Bone marrow (tissue), 2 donors: Measurements from ENCODE around the gene DLX4.
A peak's percentile ranks its signal among the peaks of the same experiment; 100 is the strongest.

ENCODE experiments used
- DNase-seq, 2 donors: peaks; one replicate each; lab custom pipeline; 2025; lab: John Stamatoyannopoulos, UW

DLX4 gene, protein sequence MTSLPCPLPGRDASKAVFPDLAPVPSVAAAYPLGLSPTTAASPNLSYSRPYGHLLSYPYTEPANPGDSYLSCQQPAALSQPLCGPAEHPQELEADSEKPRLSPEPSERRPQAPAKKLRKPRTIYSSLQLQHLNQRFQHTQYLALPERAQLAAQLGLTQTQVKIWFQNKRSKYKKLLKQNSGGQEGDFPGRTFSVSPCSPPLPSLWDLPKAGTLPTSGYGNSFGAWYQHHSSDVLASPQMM

DNA sequence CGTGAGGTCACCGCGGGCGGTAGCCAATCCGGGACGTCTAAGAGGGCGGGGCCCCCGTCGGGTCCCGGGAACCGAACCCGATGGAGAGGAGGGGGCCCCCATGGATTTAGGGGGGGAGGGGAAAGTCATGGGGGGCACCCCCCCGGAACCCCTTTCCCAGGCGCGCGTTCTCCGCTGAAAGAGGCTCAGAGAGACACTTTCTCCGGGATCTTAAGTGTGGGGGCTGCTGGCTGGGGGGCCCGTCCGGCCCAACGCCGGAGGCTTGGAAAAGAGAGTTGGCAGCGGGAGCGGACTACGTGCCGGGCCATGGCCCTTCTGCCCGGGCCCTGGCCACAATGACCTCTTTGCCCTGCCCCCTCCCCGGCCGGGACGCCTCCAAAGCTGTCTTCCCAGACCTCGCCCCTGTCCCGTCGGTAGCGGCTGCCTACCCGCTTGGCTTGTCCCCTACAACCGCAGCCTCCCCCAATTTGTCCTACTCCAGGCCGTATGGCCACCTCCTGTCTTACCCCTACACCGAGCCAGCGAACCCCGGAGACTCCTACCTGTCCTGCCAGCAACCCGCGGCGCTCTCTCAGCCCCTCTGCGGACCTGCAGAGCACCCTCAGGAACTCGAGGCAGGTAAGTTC, at the start of gene DLX4:
Gene DLX4, plus strand, starts transcription at position 57 of the 626 bp plus-strand sequence. Its CDS starts 279 bp downstream, at position 336.
- DNase-seq, result no peak

DNA sequence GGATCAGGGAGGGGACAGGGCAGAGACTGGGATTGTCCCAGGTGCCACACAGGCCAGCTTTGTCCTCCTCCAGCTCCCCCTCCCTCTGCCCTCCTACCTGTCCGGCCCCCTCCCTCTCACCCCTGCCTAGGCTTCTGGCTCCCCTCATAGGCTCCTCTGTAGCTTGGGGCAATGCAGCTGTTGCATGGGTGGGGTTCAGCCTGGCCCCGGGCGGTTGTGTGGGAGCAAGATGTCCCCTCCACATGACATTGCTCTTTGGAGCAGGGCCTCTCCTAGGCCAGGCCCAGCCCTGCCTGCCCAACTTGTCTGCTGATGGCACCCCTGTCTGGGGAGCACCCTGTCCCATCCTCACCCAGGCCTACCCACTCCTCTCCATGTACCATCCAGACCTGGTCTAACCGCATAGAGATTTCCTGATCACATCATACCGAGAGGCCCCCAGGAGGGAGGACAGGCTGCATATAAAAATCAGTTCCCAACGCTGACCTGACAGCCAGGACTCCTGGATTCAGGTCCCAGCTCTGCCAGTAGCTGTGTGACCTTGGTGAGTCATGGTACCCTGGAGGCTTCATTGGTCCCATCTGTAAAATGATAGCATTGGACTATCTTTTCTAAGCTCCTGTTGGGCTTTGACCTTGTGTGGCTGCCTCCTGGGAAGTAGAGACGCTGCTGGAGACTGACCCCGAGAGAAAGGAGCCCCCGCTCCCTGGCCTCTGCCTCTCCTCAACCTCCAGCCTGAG, 48.8 kb upstream of the DLX4 start:
- DNase-seq, result no peak

DNA sequence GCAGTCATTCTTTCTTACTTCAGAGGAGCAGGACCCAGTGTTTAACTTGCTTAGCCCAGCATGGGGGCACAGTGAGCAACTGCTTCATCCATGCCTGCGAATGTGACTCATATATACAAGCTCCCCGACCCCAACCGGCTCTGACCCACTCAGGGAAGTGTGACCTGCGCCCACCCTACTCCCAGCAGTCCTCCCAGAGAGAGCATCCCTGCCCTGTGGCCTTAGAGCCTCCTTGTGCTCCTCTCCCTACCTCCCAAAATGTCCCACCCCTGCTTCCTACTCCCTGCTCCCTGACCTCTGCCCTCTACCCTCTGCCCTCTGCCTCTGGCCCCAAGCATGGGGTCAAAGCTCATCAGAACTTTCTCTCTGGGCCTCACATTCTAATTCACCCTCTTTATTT, 46.9 kb upstream of the DLX4 start:
- DNase-seq, result no peak

DNA sequence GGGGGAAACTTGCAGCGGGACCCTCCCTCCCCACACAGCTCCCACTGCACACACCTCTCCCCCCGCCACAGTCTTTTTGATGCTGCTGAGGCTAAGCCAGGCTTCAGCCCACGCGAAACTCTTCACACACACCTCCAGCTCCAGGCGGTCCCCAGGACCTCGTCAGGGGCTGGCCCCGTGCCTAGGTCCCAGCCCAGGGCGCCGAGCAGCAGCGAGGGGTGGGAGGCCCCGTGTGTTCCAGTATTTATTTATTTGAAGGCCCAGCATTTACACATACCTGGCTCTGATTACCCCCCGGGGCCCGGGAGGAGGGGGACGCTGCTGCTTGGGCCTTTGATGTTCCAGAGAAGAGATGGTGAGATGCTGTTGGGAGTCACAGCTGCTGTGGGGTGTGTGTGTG, 44.9 kb upstream of the DLX4 start:
- no peak for DNase-seq

DNA sequence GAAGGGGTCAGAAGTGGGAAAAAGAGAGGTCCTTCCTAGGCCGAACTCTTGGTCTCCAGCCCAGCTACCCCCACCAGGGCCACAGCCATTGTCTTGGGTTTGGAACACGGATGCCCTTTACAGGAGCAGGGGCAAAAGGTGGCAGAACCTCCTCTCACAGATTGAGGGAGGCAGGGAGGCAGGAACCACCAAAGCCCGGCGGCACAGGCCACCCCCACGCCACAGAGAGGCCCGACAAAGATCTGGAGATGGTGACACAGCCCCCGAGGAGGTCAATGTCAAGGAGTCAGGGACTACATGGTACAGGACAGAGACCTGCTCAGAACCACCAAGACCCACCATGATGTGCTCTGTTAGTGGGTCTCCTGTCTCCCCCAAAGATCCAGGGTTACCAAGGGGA, 44.4 kb upstream of the DLX4 start:
- no peak for DNase-seq

DNA sequence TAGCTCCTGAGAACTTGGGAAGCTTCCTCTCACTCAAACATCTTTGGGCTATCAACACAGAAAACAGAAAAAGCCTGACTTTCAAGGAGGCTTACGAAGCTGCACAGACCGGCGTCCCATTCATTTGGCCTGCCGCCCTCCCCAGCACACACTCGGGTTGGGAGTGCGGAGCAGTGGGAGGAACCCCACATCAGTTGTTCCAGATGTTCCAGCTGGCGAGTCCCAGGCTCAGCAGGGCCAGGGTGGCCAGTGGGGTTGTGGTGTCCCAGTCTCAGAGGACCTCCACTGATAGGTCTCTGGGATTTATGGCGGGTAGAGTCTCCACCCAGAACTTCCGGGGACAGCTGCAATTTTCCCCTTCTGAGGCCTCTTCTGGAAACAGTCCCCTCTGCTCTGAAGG, 43.1 kb upstream of the DLX4 start:
- no peak for DNase-seq

DNA sequence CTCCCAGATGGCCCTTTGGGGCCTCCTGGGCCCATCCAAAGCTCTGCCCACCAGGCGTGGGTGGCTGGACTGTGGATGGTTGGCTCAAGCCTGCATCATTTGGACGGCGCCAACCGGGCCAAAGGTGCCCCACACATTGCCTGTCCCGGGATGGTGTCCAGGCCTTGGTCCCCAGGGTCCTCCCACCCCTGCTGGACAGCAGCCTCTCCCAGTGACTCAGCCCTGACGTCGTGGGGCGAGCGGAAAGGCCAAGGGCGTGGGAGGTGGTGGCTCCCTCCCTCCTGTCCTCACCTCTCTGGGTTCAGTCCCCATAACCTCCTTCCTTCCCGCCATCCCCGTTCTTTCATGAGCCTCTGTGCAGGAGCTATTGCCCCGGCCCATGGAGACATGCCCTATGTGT, 42.1 kb upstream of the DLX4 start:
- DNase-seq, result no peak

DNA sequence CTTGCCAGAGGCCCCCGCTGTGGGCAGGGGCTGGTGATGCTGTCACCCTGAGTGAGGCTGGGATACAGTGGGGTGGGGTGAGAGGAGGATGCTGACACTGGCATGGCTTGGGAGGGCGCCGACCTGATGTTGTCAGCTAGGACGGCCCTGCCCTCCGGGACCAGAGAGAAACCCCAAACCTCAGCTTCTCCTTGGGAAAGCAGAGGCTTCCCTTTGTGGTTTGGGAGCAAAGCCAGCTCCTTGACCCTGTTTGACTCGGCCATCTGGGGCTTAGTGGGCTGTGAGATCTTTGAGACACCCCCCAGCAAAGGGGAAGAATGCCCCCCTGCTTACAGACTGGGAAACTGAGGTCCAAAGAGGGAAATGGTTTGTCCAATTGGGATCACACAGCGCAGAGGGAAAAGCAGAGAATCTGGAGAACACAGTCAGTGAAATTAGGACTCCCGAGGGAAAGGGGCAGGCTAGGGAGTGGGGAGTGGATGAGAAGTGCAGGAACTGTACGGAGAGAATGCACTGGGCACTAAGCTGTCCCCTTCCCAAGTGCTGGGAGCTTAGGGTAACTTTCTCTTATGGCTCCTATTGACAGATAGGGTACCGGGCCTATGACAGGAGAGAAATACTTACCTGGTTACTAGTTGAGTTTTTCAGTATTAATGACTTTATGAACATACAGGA, 40.7 kb upstream of the DLX4 start:
- no peak for DNase-seq

DNA sequence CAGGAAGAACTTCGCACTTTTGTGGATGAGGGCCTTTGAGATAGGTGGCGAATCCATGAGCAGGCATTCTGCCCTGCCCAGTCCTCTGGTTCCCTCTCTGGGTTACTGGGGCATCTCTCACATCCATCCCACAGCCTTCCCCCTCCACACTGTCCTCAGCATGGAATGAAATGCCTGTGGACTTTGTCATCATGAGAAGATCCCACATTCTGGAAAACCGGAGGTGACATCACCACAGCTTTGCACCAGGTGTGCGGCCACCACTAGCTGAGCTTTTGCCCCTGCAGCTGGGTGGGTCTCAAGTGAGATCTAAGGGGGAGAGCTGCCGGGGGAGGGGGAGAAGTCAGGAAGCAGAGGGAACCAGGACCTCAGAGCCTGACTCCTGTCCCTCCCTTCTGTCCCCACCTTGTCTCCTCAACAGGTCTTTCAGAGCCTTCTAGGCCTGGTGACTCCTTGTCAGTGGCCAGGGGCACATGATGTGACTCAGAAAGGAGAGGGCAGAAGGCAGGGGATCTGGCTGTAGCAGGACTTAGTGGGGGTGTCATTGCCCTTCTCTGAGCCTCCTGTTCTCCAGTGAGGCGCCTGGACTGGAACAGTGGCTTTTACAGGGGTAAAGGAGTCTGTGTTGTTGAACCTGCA, 40.0 kb upstream of the DLX4 start:
- no peak for DNase-seq

DNA sequence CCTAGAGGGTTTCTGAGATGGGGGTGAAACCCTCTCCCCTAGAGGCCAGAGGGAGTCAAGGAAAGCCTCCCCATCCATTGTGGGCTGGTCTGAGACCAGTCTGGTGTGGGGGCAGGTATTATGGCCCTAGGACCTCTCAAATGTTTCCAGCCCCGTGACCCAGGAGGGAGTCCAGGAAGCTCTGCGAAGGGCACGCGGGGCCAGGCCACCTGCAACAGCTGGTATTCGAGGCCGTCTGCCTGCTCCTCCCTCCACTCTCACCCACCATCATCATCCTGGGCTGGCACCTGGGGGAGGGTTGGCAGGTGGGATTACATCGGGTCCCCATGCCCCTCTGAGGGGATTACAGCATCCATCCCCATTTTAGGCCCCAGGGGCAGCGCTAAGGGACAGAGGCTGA, 38.1 kb upstream of the DLX4 start:
- DNase-seq, result no peak

DNA sequence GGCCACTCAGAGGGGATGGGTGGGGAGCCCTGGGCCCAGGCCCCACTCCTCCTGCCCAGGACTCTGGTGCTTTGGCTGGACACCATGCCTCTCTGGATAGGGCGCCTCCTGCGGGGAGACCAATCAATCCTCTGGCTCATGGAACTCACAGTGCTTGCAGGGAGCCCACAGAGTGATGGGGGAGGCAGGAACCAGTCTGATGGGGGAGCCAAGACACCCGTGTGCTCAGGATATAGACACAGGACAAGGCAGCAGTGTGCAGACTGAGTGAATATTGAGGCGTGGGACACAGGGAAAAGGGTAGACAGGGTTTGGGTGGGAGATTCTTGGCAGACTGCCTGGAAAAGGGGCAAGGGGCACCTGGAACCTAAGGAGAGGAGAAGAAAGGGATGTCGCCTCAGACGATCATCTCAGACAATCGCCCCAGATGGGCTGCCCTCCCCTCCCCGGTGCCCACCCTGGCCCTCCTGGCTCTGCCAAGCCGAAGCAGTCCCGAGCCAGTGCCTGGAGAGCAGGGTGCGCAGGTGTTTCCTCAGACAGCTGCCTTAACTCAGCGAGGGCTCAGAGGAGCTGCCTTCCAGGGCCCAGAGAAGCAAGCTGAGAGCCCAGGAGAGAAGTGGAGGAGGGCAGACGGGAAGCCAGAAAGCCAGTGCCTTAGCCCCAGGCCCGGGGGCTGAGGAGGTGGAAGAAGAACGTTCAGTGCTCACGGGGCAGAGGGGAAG, 37.4 kb upstream of the DLX4 start:
- no peak for DNase-seq

DNA sequence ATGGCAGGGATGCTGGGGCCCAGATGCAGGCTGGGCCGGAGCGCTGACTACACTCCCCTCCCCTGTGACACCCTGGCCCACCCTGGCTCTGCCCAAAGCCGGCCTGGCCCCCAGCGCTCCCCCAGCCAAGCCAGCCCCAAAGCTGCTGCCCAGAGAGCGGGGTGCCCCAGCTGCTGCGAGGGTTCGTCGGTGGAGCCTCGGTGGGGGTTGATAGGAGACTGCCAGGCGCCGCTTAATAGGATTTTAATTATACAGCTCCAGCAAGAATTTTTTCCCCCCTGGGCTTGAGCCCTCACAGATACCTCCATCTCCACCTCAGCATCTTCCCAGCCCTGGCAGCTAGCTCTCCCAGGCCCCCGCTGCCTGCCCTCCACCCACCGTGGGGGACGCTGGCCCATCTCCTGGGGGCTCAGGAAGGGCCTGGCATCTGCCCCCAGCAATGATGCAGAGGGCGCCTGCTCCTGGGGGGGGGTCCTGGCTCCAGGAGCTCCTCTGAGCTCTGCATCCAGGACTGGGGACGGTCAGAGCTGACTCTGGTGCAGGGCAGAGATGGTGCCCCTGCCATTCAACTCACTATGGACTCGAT, 36.8 kb upstream of the DLX4 start:
- DNase-seq, result no peak

DNA sequence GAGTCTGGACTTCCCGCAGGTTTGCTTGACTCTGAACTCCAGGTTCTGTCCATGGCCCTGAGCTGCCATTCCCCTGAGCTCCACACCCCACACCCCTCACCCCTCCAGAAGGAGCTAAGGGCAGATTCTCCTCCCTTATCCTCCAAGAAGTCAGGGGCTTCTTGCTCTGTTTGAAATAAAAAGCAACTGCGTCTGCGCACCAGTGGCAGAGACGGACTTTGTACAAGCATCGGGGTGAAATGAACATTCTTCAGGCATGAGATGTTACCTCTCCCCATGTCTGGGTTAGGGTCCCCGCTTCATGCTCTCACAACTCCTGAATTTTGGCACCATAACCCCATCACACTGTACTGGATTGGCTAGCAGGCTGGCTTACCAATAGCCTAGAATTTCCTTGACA, 36.1 kb upstream of the DLX4 start:
- DNase-seq, result no peak

DNA sequence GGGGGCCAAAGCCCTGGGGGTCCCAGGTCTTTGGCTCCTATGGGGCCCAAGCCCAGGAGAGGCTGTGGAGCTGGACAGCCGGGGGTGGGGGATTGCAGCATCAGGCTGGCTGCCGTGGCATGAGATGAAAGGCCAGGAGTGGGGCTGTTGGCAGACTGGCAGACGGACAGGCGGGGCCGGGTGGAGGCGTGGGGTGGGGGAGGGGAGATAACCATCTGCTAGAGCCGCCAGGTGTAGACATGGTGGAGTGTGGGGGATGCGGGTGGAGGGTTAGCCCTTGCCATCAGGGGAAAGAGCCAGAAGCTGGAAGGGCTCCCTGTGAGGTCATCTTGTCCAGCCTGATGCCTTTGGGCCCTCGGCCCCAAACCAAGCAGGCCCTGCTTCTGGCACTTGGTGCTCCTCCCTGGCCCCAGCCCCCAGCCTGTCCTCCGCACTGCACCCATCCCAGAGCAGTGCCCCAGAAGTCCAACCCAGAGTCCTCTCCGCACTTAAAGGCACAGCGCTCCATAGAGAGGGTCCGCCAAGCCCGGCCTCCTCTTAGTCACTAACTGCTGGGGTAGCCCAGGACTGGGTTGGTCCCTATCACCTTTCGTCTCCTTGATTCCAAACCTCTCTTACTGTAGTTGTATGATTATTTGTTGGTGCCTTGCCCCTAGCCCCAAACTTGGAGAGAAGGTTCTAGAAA, 33.3 kb upstream of the DLX4 start:
- no peak for DNase-seq

DNA sequence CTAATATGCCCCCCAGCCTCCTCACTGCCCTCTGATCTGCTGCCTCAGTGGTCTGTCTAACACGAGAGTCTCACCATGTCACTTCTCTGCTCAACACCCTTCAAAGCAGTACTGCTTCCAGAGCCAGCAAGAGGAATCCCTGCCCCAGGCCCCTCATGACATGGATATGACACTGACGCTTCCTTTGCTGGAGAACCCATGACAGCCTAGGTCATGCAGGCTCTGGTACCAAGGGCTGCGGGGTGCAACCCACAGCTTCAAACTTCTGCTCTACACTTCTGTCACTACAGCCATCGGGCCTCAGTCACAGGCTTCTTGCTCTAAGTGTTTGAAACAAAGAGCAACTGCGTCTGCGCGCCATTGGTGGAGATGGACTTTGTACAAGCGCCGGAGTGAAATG, 32.6 kb upstream of the DLX4 start:
- no peak for DNase-seq

DNA sequence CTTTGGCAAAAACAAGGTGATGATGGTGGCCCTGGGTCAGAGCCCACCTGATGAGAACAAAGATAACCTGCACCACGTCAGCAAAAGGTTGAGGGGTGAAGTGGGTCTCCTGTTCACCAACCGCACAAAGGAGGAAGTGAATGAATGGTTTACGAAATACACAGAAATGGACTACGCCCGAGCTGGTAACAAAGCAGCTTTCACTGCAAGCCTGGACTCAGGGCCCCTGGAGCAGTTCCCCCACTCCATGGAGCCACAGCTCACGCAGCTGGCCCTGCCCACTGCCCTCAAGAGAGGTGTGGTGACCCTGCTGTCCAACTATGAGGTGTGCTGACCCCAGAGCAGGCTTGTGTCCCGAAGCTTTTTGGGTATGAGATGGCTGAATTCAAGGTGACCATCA, 29.7 kb upstream of the DLX4 start:
- DNase-seq, result peak in 1 of 2 donors; percentile 11

DNA sequence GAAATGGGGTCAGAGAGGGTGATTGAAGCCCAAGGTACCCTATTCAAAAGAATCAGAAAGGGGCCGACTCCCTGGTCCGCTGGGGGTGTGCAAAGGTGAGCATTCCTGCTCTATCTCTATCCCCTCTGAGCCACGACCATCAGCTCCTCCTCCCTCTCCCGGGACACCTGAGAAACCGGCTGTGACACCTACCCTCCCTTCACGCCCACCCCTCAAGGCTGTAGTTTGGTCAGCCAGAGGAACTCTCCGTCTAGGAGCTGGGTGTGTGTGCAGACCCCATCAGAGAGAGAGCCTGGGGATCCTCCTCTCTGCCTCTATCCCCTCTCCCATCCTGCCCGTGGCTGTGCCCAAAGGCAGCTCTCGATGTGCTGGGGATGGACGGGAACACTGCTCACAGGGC, 27.6 kb upstream of the DLX4 start:
- DNase-seq, result no peak

DNA sequence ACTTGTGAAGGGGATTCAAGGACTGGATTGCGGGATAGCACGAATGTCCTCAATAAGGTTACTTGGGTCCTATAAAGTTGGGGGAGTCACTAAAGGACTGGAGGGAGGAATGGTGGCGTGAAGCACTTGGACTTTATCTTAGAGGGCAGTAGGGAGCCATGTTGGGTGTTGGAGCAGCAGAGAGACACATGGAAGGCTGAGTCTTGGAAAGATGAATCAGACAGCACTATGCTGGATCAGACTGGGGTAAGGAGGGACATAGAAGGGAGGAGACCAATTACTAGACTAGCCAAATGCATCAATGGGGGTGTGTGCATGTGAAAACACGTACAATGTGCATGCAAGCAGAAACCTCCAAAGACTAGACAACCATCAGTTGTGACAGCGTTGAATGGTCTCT, 26.0 kb upstream of the DLX4 start:
- DNase-seq, result no peak

DNA sequence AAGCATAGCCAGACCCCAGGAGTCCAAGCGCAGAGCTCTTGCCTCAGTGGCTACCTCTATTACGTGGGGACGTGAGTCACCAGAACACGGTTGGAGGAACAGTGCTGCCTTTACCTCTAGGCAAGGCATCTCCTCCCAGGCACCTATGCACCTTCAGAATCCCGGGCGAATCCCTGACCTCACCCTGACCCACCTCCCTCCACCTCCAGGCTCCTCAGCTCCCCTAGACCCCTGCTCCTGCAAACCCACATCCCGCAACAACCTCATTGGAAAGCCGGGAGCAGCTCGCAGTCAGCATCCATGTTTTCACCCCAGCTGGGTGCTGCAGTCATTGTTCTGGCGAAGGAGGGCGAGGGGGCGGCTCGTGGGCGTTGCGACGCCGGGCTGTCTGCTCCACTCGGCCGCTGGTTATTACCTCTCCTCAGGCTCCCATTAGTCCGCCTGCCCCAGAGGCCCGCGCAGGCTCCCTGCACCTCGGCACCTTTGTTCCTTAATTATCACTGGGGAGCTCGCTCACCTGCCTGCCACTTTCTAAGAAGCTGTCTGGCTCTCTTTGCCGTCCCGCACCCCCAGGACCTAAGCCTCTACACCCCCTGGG, 24.6 kb upstream of the DLX4 start:
- DNase-seq, result no peak

DNA sequence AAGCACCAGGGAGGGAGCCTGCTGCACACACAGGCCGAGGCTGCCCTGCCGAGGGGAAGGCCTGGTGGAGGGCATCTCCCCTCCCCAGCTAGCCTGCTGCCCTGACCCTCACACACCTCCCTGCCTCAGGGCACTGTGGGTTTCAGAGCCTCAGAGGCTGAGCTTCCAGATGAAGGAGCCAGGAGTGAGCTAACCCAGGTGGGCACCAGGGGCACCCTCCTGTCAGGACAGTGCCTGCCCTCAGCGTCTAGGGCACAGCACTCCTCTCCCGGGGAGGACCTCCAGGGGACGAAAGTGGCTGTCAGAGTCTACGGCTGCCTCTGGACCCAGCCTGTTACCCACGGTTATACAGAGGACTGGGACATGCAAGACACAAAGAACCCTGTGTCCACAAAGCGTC, 22.8 kb upstream of the DLX4 start:
- no peak for DNase-seq
